HEK293 (cell line): ENCODE results near the gene MED20.

ENCODE experiments used
- BCL6B ChIP-seq: fragments of 450-650 bp; formaldehyde crosslinking; IDR thresholded peaks from 2 replicates; pipeline ENCODE4 v1.5.1; 2017; ENCODE audit warnings: missing biosample characterization, missing genetic modification characterization
- CTCF ChIP-seq: fragments of 450-650 bp; formaldehyde crosslinking; IDR thresholded peaks from 2 replicates; pipeline ENCODE4 v1.5.1; 2016; ENCODE audit warnings: missing biosample characterization, missing genetic modification characterization
- GLI2 ChIP-seq: fragments of 450-650 bp; formaldehyde crosslinking; IDR thresholded peaks from 2 replicates; pipeline ENCODE4; 2017; ENCODE audit warnings: missing biosample characterization, missing genetic modification characterization, low read depth, borderline replicate concordance
- KLF16 ChIP-seq: fragments of 450-650 bp; formaldehyde crosslinking; IDR thresholded peaks from 2 replicates; pipeline ENCODE4 v1.5.1; 2017; ENCODE audit warnings: missing biosample characterization, missing genetic modification characterization
- KLF7 ChIP-seq: fragments of 450-650 bp; formaldehyde crosslinking; IDR thresholded peaks from 2 replicates; pipeline ENCODE4 v1.5.1; 2016; ENCODE audit warnings: missing biosample characterization, missing genetic modification characterization, borderline replicate concordance
- RBAK ChIP-seq: fragments of 450-650 bp; formaldehyde crosslinking; IDR thresholded peaks from 2 replicates; pipeline ENCODE4 v1.5.1; 2016; ENCODE audit warnings: missing biosample characterization, missing genetic modification characterization
- ZBTB44 ChIP-seq: fragments of 450-650 bp; IDR thresholded peaks from 2 replicates; pipeline ENCODE4 v1.5.1; 2018; ENCODE audit warnings: missing biosample characterization, mild to moderate bottlenecking, missing genetic modification characterization
- ZIC2 ChIP-seq: fragments of 450-650 bp; formaldehyde crosslinking; IDR thresholded peaks from 2 replicates; pipeline ENCODE4 v1.5.1; 2016; ENCODE audit warnings: missing biosample characterization, missing genetic modification characterization
- ZNF133 ChIP-seq: fragments of 450-650 bp; formaldehyde crosslinking; IDR thresholded peaks from 2 replicates; pipeline ENCODE4 v1.5.1; 2016; ENCODE audit warnings: missing biosample characterization, missing genetic modification characterization
- ZNF146 ChIP-seq: fragments of 450-650 bp; formaldehyde crosslinking; IDR thresholded peaks from 2 replicates; pipeline ENCODE4 v1.5.1; 2016; ENCODE audit warnings: missing biosample characterization, missing genetic modification characterization
- ZNF18 ChIP-seq: fragments of 450-650 bp; formaldehyde crosslinking; IDR thresholded peaks from 2 replicates; pipeline ENCODE4 v1.5.1; 2016; ENCODE audit warnings: missing biosample characterization, missing genetic modification characterization
- ZNF266 ChIP-seq: fragments of 450-650 bp; formaldehyde crosslinking; IDR thresholded peaks from 2 replicates; pipeline ENCODE4 v1.5.1; 2016; ENCODE audit warnings: missing biosample characterization, missing genetic modification characterization, low read depth
- ZNF394 ChIP-seq: fragments of 450-650 bp; formaldehyde crosslinking; IDR thresholded peaks from 2 replicates; pipeline ENCODE4 v1.5.1; 2016; ENCODE audit warnings: missing biosample characterization, missing genetic modification characterization, mild to moderate bottlenecking, moderate library complexity, borderline replicate concordance
- ZNF404 ChIP-seq: fragments of 450-650 bp; formaldehyde crosslinking; IDR thresholded peaks from 2 replicates; pipeline ENCODE4 v1.5.1; 2017; ENCODE audit warnings: missing biosample characterization, missing genetic modification characterization
- ZNF544 ChIP-seq: fragments of 450-650 bp; formaldehyde crosslinking; IDR thresholded peaks from 2 replicates; pipeline ENCODE4 v1.5.0; 2017; ENCODE audit warnings: missing biosample characterization, missing genetic modification characterization
- ZNF580 ChIP-seq: fragments of 450-650 bp; formaldehyde crosslinking; IDR thresholded peaks from 2 replicates; pipeline ENCODE4 v1.5.1; 2016; ENCODE audit warnings: missing biosample characterization, missing genetic modification characterization
- ZNF626 ChIP-seq: fragments of 450-650 bp; sonication (Bioruptor Pico); formaldehyde crosslinking; IDR thresholded peaks from 2 replicates; pipeline ENCODE4 v1.5.1; 2018; ENCODE audit warnings: missing biosample characterization, missing genetic modification characterization, inconsistent platforms
- TF ChIP-seq, protein P1 (sequence below): fragments of 450-650 bp; formaldehyde crosslinking; IDR thresholded peaks from 2 replicates; pipeline ENCODE4 v1.5.1; 2016; ENCODE audit warnings: missing biosample characterization, missing genetic modification characterization
- TF ChIP-seq, protein P2 (sequence below): fragments of 450-650 bp; formaldehyde crosslinking; IDR thresholded peaks from 2 replicates; pipeline ENCODE4 v1.5.1; 2016; ENCODE audit warnings: missing biosample characterization, missing genetic modification characterization
- TF ChIP-seq, protein P3 (sequence below): fragments of 450-650 bp; formaldehyde crosslinking; IDR thresholded peaks from 2 replicates; pipeline ENCODE4 v1.5.1; 2016; ENCODE audit warnings: missing biosample characterization, missing genetic modification characterization
- TF ChIP-seq, protein P4 (sequence below): fragments of 450-650 bp; formaldehyde crosslinking; IDR thresholded peaks from 2 replicates; pipeline ENCODE4 v1.5.0; 2017; ENCODE audit warnings: missing biosample characterization, missing genetic modification characterization, borderline replicate concordance
- TF ChIP-seq, protein P5 (sequence below): fragments of 450-650 bp; formaldehyde crosslinking; IDR thresholded peaks from 2 replicates; pipeline ENCODE4 v1.5.1; 2016; ENCODE audit warnings: missing biosample characterization, missing genetic modification characterization

The MED20 gene

GRCh38 chr6:41939176-41939847 lies 18.4 kb upstream of the MED20 start (continued):
- TF ChIP-seq, protein P1, sequence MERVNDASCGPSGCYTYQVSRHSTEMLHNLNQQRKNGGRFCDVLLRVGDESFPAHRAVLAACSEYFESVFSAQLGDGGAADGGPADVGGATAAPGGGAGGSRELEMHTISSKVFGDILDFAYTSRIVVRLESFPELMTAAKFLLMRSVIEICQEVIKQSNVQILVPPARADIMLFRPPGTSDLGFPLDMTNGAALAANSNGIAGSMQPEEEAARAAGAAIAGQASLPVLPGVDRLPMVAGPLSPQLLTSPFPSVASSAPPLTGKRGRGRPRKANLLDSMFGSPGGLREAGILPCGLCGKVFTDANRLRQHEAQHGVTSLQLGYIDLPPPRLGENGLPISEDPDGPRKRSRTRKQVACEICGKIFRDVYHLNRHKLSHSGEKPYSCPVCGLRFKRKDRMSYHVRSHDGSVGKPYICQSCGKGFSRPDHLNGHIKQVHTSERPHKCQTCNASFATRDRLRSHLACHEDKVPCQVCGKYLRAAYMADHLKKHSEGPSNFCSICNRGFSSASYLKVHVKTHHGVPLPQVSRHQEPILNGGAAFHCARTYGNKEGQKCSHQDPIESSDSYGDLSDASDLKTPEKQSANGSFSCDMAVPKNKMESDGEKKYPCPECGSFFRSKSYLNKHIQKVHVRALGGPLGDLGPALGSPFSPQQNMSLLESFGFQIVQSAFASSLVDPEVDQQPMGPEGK (tag by site-specific recombination): peak; percentile 51; the same call in 1 of the 2 replicates
- TF ChIP-seq ZNF146 (tag by site-specific recombination) (no peak), CTCF (tag by site-specific recombination) (no peak), ZNF266 (tag by site-specific recombination) (no peak), ZNF544 (tag by site-specific recombination) (no peak), ZNF580 (no peak), ZNF18 (tag by site-specific recombination) (no peak), BCL6B (no peak), ZNF404 (no peak), KLF16 (tag by site-specific recombination) (no peak), RBAK (no peak), ZNF133 (tag by site-specific recombination) (no peak), ZIC2 (tag by site-specific recombination) (peak; percentile 91), KLF7 (tag by site-specific recombination) (no peak), GLI2 (tag by site-specific recombination) (no peak), ZNF394 (peak; percentile 35; the same call in 1 of the 2 replicates), ZNF626 (tag by site-specific recombination) (no peak), ZBTB44 (tag by site-specific recombination) (no peak)
- TF ChIP-seq, protein P2, sequence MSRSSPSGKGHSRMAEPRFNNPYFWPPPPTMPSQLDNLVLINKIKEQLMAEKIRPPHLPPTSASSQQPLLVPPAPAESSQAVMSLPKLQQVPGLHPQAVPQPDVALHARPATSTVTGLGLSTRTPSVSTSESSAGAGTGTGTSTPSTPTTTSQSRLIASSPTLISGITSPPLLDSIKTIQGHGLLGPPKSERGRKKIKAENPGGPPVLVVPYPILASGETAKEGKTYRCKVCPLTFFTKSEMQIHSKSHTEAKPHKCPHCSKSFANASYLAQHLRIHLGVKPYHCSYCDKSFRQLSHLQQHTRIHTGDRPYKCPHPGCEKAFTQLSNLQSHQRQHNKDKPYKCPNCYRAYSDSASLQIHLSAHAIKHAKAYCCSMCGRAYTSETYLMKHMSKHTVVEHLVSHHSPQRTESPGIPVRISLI (tag by site-specific recombination): no peak
- TF ChIP-seq, protein P3, sequence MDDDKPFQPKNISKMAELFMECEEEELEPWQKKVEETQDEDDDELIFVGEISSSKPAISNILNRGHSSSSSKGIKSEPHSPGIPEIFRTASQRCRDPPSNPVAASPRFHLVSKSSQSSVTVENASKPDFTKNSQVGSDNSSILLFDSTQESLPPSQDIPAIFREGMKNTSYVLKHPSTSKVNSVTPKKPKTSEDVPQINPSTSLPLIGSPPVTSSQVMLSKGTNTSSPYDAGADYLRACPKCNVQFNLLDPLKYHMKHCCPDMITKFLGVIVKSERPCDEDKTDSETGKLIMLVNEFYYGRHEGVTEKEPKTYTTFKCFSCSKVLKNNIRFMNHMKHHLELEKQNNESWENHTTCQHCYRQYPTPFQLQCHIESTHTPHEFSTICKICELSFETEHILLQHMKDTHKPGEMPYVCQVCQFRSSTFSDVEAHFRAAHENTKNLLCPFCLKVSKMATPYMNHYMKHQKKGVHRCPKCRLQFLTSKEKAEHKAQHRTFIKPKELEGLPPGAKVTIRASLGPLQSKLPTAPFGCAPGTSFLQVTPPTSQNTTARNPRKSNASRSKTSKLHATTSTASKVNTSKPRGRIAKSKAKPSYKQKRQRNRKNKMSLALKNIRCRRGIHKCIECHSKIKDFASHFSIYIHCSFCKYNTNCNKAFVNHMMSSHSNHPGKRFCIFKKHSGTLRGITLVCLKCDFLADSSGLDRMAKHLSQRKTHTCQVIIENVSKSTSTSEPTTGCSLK (tag by site-specific recombination): no peak
- TF ChIP-seq, protein P4, sequence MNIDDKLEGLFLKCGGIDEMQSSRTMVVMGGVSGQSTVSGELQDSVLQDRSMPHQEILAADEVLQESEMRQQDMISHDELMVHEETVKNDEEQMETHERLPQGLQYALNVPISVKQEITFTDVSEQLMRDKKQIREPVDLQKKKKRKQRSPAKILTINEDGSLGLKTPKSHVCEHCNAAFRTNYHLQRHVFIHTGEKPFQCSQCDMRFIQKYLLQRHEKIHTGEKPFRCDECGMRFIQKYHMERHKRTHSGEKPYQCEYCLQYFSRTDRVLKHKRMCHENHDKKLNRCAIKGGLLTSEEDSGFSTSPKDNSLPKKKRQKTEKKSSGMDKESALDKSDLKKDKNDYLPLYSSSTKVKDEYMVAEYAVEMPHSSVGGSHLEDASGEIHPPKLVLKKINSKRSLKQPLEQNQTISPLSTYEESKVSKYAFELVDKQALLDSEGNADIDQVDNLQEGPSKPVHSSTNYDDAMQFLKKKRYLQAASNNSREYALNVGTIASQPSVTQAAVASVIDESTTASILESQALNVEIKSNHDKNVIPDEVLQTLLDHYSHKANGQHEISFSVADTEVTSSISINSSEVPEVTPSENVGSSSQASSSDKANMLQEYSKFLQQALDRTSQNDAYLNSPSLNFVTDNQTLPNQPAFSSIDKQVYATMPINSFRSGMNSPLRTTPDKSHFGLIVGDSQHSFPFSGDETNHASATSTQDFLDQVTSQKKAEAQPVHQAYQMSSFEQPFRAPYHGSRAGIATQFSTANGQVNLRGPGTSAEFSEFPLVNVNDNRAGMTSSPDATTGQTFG (tag by site-specific recombination): no peak
- TF ChIP-seq, protein P5, sequence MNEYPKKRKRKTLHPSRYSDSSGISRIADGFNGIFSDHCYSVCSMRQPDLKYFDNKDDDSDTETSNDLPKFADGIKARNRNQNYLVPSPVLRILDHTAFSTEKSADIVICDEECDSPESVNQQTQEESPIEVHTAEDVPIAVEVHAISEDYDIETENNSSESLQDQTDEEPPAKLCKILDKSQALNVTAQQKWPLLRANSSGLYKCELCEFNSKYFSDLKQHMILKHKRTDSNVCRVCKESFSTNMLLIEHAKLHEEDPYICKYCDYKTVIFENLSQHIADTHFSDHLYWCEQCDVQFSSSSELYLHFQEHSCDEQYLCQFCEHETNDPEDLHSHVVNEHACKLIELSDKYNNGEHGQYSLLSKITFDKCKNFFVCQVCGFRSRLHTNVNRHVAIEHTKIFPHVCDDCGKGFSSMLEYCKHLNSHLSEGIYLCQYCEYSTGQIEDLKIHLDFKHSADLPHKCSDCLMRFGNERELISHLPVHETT (tag by site-specific recombination): no peak
